Large intestine (tissue), 12 donors: Measurements from ENCODE around the gene UROC1. TPM values are rescaled to one million over a fixed set of nuclear protein-coding genes. Genes with fewer than 3 reads are reported as not detected.

Experiments used
- DNase-seq, 2 donors: peaks; one replicate each; pipeline versions ENCODE4 v3.0.0 to v3.0.0-alpha.2; 2013
- H3K27ac ChIP-seq: one replicate; pipeline ENCODE4 v1.5.1; 2013; ENCODE audit warnings: low read length
- H3K27me3 ChIP-seq: 2 replicates; pipeline ENCODE4 v1.6.1; 2013; ENCODE audit warnings: low read length; ENCODE audit not compliant: control insufficient read depth, insufficient read depth
- H3K36me3 ChIP-seq: 2 replicates; pipeline ENCODE4 v1.6.1; 2013; ENCODE audit warnings: low read length; ENCODE audit not compliant: control insufficient read depth, insufficient read depth
- H3K4me1 ChIP-seq: one replicate; pipeline ENCODE4 v1.6.1; 2013; ENCODE audit warnings: low read length; ENCODE audit not compliant: control insufficient read depth, insufficient read depth
- H3K4me3 ChIP-seq: one replicate; pipeline ENCODE4 v1.5.1; 2013; ENCODE audit warnings: low read length
- H3K9me3 ChIP-seq: one replicate; pipeline ENCODE4 v1.6.1; 2013; ENCODE audit warnings: mild to moderate bottlenecking, low read depth, low read length, moderate library complexity; ENCODE audit not compliant: control insufficient read depth
- WGBS: methylation state at CpG from one replicate; pipeline ENCODE4 v1.1.5; 2013; ENCODE audit warnings: low lambda C conversion rate; ENCODE audit not compliant: insufficient coverage; 5-methylcytosine and 5-hydroxymethylcytosine counted together
- long read RNA-seq, 11 donors: transcript quantifications; one replicate each; lab custom pipeline, GENCODE V29; 2026
- polyA plus RNA-seq: library from polyadenylated mRNA; unstranded; fragments of 120-200 nt; gene quantifications from one replicate; pipeline ENCODE4 v1.2.1, GENCODE V29; 2013

Gene UROC1
- 0.06 TPM for polyA plus RNA-seq
- long read RNA-seq, donor 1, result 0 reads
- long read RNA-seq, donor 2, result 0 reads
- long read RNA-seq, donor 3, result 0 reads
- long read RNA-seq, donor 4, result 0 reads
- long read RNA-seq, donor 5, result 0 reads
- long read RNA-seq, donor 6, result 0 reads
- long read RNA-seq, donor 7, result 0 reads
- long read RNA-seq, donor 8, result 0 reads
- long read RNA-seq, donor 9, result 0 reads
- long read RNA-seq, donor 10, result 0 reads
- long read RNA-seq, donor 11, result 0 reads

GRCh38 chr3:126517291-126517951 lies at the start of gene UROC1:
UROC1 (minus strand) TSS chr3:126517773; CDS start chr3:126517719, 54 bp downstream.
- Histone ChIP-seq H3K27me3 (no peaks in the 10 kb centered on the region), H3K27ac (no peak within 1 kb of the TSS), H3K4me3 (no peak within 1 kb of the TSS), H3K4me1 (peaks cover 2% of the 10 kb centered on the region), H3K9me3 (no peaks in the 10 kb centered on the region), H3K36me3 (no peaks in the 10 kb centered on the region)
- no peak for DNase-seq
- no CpG with 5 or more reads among the region's 16 CpGs for WGBS

GRCh38 chr3:126562737-126563276 lies 45.2 kb upstream of the UROC1 start:
- Histone ChIP-seq H3K27me3 (no peaks in the 10 kb centered on the region), H3K9me3 (no peaks in the 10 kb centered on the region), H3K36me3 (no peaks in the 10 kb centered on the region), H3K4me1 (no peaks in the 10 kb centered on the region), H3K4me3 (no peak overlapping the region), H3K27ac (no peak overlapping the region)
- no peak for DNase-seq
- 100% methylated on average over 2 of the region's 2 CpGs for WGBS

GRCh38 chr3:126558336-126559071 lies 40.9 kb upstream of the UROC1 start, which contains the start of gene C3orf22:
C3orf22 (minus strand) TSS chr3:126558932; CDS start chr3:126553390, 5,542 bp downstream.
- no peak for DNase-seq
- Histone ChIP-seq H3K4me1 (no peaks in the 10 kb centered on the region), H3K36me3 (no peaks in the 10 kb centered on the region), H3K9me3 (no peaks in the 10 kb centered on the region), H3K27ac (no peak within 1 kb of the TSS), H3K4me3 (no peak within 1 kb of the TSS), H3K27me3 (no peaks in the 10 kb centered on the region)
- WGBS, result no CpG with 5 or more reads among the region's 9 CpGs

GRCh38 chr3:126557761-126558160 lies 40.2 kb upstream of the UROC1 start:
- no CpG with 5 or more reads among the region's 6 CpGs for WGBS
- Histone ChIP-seq H3K27me3 (no peaks in the 10 kb centered on the region), H3K4me1 (no peaks in the 10 kb centered on the region), H3K9me3 (no peaks in the 10 kb centered on the region), H3K4me3 (no peak overlapping the region), H3K36me3 (no peaks in the 10 kb centered on the region), H3K27ac (no peak overlapping the region)
- DNase-seq, result no peak

- WGBS, result no CpG with 5 or more reads among the region's 11 CpGs
- Histone ChIP-seq H3K9me3 (no peaks in the 10 kb centered on the region), H3K27me3 (no peaks in the 10 kb centered on the region), H3K4me3 (no peak overlapping the region), H3K27ac (no peak overlapping the region), H3K4me1 (no peaks in the 10 kb centered on the region), H3K36me3 (no peaks in the 10 kb centered on the region)
- no peak for DNase-seq
Measured at GRCh38 chr3:126557415-126557745, 39.8 kb upstream of the UROC1 start.

GRCh38 chr3:126556637-126557414 lies 39.3 kb upstream of the UROC1 start:
- no peak overlapping the region for H3K27ac ChIP-seq
- H3K9me3 ChIP-seq, result no peaks in the 10 kb centered on the region
- no CpG with 5 or more reads among the region's 8 CpGs for WGBS
- H3K4me3 ChIP-seq, result no peak overlapping the region
- no peak for DNase-seq
- no peaks in the 10 kb centered on the region for H3K36me3 ChIP-seq
- no peaks in the 10 kb centered on the region for H3K27me3 ChIP-seq
- H3K4me1 ChIP-seq, result no peaks in the 10 kb centered on the region

- Histone ChIP-seq H3K4me3 (no peak overlapping the region), H3K36me3 (no peaks in the 10 kb centered on the region), H3K27me3 (no peaks in the 10 kb centered on the region), H3K27ac (no peak overlapping the region), H3K9me3 (no peaks in the 10 kb centered on the region), H3K4me1 (no peaks in the 10 kb centered on the region)
- no peak for DNase-seq
- no CpG with 5 or more reads among the region's 10 CpGs for WGBS
Measured at GRCh38 chr3:126555795-126556636, 38.4 kb upstream of the UROC1 start.

GRCh38 chr3:126554560-126555525 lies 37.3 kb upstream of the UROC1 start:
- H3K36me3 ChIP-seq, result no peaks in the 10 kb centered on the region
- no peaks in the 10 kb centered on the region for H3K9me3 ChIP-seq
- no peaks in the 10 kb centered on the region for H3K27me3 ChIP-seq
- no peaks in the 10 kb centered on the region for H3K4me1 ChIP-seq
- no peak overlapping the region for H3K27ac ChIP-seq
- no CpG with 5 or more reads among the region's 19 CpGs for WGBS
- no peak overlapping the region for H3K4me3 ChIP-seq
- DNase-seq, result no peak
